Ovary (tissue), 9 donors: ENCODE results near the gene FECH. TPM values are rescaled to one million over a fixed set of nuclear protein-coding genes. Genes with fewer than 3 reads are reported as not detected.

Experiments used
- DNase-seq, 5 donors: peaks; one replicate each; pipeline ENCODE4 v3.0.0-alpha.2; 2019 to 2020
- H3K27ac ChIP-seq, 2 donors: fragments of 200-600 bp; one replicate each; pipeline versions ENCODE4 v1.5.1 to v1.8.0; 2019 to 2022
- H3K27me3 ChIP-seq: fragments of 200-600 bp; one replicate; pipeline ENCODE4 v1.8.0; 2022
- H3K36me3 ChIP-seq: fragments of 200-600 bp; sonication (generic); one replicate; pipeline ENCODE4 v1.5.1; 2019
- H3K4me1 ChIP-seq: one replicate; pipeline ENCODE4 v1.8.1; 2013; ENCODE audit warnings: mild to moderate bottlenecking, moderate library complexity; ENCODE audit not compliant: insufficient read depth
- H3K4me3 ChIP-seq: fragments of 200-600 bp; sonication (generic); one replicate; pipeline ENCODE4 v1.5.1; 2017
- H3K9me3 ChIP-seq, 2 donors: fragments of 200-600 bp in 1 of 2; sonication (generic) in 1 of 2; one replicate each; pipeline versions ENCODE4 v1.5.1 to v1.8.1; 2013 to 2019; ENCODE audit warnings: mild to moderate bottlenecking in 1 of 2, moderate library complexity in 1 of 2
- CTCF ChIP-seq, 3 donors: fragments of 450-650 bp in 2 of 3; fragments of 200-600 bp in 1 of 3; IDR thresholded peaks; one replicate each; pipeline versions ENCODE4 v1.5.1 to v1.8.0; 2016 to 2022; ENCODE audit warnings: antibody characterized with exemption in 3 of 3, mild to moderate bottlenecking in 1 of 3
- EP300 ChIP-seq: sonication (generic); formaldehyde crosslinking; IDR thresholded peaks from one replicate; pipeline ENCODE4 v1.6.1; 2017; ENCODE audit warnings: antibody characterized with exemption
- POLR2A ChIP-seq: fragments of 450-650 bp; IDR thresholded peaks from one replicate; pipeline ENCODE4 v1.6.1; 2017; ENCODE audit warnings: antibody characterized with exemption, mild to moderate bottlenecking, moderate library complexity
- WGBS, 3 donors: extraction: QIAGEN DNeasy Blood & Tissue Kit in 1 of 3; methylation state at CpG; one replicate each; pipeline versions ENCODE4 v1.1.5 to v1.1.7; 2013 to 2017; 5-methylcytosine and 5-hydroxymethylcytosine counted together
- intact Hi-C, 4 donors: fragments of 100-400 bp; cut with DNase I; formaldehyde crosslinking; loops; one replicate each; pipeline versions ENCODE4 v1.11.0 to v1.15.1; 2022 to 2023
- polyA plus RNA-seq, 2 donors: library from polyadenylated mRNA; stranded (reverse); fragments of 200-250 nt in 1 of 2; fragments of 350-450 nt in 1 of 2; fragmentation: Illumina TruSeq in 1 of 2; extraction: RNeasy Lipid Tissue Mini Kit (QIAGEN cat#74804) in 1 of 2; gene quantifications; one replicate each; pipeline ENCODE4 v1.2.3, GENCODE V29; 2013 to 2014
- total RNA-seq, 7 donors: library from RNA; depleted of rRNA in 2 of 7; stranded (reverse); fragments of >200 nt in 2 of 7; fragmentation: NEBNext Ultra II Directional in 3 of 7; extraction: Animal tissue kit (Norgen Biotek cat#: 25700) in 3 of 7; gene quantifications; one replicate each; pipeline versions ENCODE4 v1.1.0 to v1.2.4, GENCODE V29; 2016 to 2023
- donor health status: DM: no; HTN: no; CAD: no; lungs with moderate emphysema.
- donor health status: DM: no; HTN: no; CAD: no.
- donor health status: Bipolar disorder and iron deficiency.
- donor health status: DM: yes; HTN: yes; CAD: no.
- donor health status: DM: no; HTN: no; CAD: no.
- donor health status: DM: yes; HTN: yes; CAD: no.

Gene FECH
- total and polyA plus RNA-seq, 9 donors: 10.0 to 35.8 (median 19.4) TPM

GRCh38 chr18:57579934-57580333, 6.6 kb downstream of the FECH start:
- H3K36me3 ChIP-seq: no peaks in the 10 kb centered on the region
- no peak for DNase-seq
- intact Hi-C loops: no loop called here
- TF ChIP-seq POLR2A: no peak
- no peak for TF ChIP-seq EP300
- TF ChIP-seq CTCF (IDR thresholded peaks at IDR 0.05): no peak
- H3K4me3 ChIP-seq: no peak overlapping the region
- H3K27ac ChIP-seq: no peak overlapping the region
- H3K4me1 ChIP-seq: no peaks in the 10 kb centered on the region
- H3K9me3 ChIP-seq: no peaks in the 10 kb centered on the region
- no peaks in the 10 kb centered on the region for H3K27me3 ChIP-seq
- 96 to 100% (median 97%) methylated on average over 5 of the region's 5 CpGs for WGBS, 3 donors

GRCh38 chr18:57576316-57576715, 10.2 kb downstream of the FECH start:
- intact Hi-C loops: no loop called here
- Histone ChIP-seq H3K4me1 (no peaks in the 10 kb centered on the region), H3K27me3 (no peaks in the 10 kb centered on the region), H3K9me3 (no peaks in the 10 kb centered on the region), H3K4me3 (no peak overlapping the region), H3K36me3 (no peaks in the 10 kb centered on the region), H3K27ac (no peak overlapping the region)
- 82 to 89% (median 84%) methylated on average over 6 of the region's 6 CpGs for WGBS, 3 donors
- TF ChIP-seq CTCF (IDR thresholded peaks at IDR 0.05) (no peak), POLR2A (no peak), EP300 (no peak)
- DNase-seq: no peak

GRCh38 chr18:57575542-57575941, 11.0 kb downstream of the FECH start:
- intact Hi-C loops: no loop called here
- 72 to 82% (median 80%) methylated on average over 6 of the region's 6 CpGs for WGBS, 3 donors
- no peaks in the 10 kb centered on the region for H3K27me3 ChIP-seq
- H3K4me3 ChIP-seq: no peak overlapping the region
- DNase-seq: no peak
- H3K27ac ChIP-seq: no peak overlapping the region
- no peaks in the 10 kb centered on the region for H3K9me3 ChIP-seq
- no peaks in the 10 kb centered on the region for H3K36me3 ChIP-seq
- no peaks in the 10 kb centered on the region for H3K4me1 ChIP-seq
- TF ChIP-seq EP300: no peak
- no peak for TF ChIP-seq CTCF (IDR thresholded peaks at IDR 0.05)
- TF ChIP-seq POLR2A: no peak

- no peaks in the 10 kb centered on the region for H3K36me3 ChIP-seq
- WGBS, 3 donors: 63 to 66% (median 66%) methylated on average over 4 of the region's 4 CpGs
Measured at GRCh38 chr18:57574866-57575265, 11.6 kb downstream of the FECH start.

More at GRCh38 chr18:57574866-57575265, 11.6 kb downstream of the FECH start:
- no peak for DNase-seq
- Histone ChIP-seq H3K9me3 (no peaks in the 10 kb centered on the region), H3K4me3 (no peak overlapping the region), H3K27me3 (no peaks in the 10 kb centered on the region), H3K27ac (no peak overlapping the region), H3K4me1 (no peaks in the 10 kb centered on the region)
- TF ChIP-seq CTCF (IDR thresholded peaks at IDR 0.05) (no peak), POLR2A (no peak), EP300 (no peak)
- intact Hi-C loops: loop anchor here in 1 of 4 donors (5.0 kb wide), 1 partner anchor 428 kb away; the partner anchor contains the start of gene BOD1L2
